NOMO-1 treated with DMSO at 0.1 percent for 48 hours (cell line): ENCODE measurements around the gene GOSR1.
"Not testable (repeated sequence)": the region's sequence is repeated elsewhere in the genome, so short reads cannot be mapped to it uniquely, and the experiment has no call there.

ENCODE experiments used
- DNase-seq: peaks from one replicate; lab custom pipeline; 2025; ENCODE audit not compliant: unreplicated experiment; lab: John Stamatoyannopoulos, UW

Gene GOSR1

DNA sequence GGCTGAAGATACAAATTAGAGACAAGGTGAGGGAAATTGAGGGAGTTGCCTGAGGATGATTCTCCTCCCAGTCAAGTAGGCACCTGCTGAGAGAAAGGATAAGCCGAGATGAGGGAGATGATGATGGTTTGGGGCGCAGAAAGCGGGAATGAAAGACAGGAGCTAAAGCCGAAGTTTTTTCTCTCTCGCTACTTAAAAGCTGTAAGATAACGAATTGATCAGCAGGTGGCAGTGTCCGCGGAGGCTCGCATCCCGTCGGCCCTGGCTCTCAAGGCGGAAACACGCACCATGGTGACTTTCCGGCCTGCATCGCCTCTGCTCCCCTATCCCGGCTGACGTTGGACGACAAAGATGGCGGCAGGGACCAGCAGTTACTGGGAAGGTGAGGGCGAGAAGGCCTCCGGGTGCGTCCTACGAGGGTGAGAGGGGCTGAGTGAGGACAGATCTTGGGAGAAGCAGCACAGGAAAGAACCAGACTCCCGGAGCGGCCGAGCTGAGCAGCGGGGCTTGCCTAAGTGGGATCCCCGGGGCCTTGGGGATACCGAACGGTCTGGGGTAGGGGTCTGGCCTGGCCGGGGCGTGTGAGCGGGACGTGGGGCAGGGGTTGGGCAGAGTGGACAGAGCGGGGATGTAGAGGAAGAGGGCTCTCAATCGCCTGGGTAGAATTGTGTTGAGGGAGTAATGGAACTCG is at the start of gene GOSR1:
TSS of gene GOSR1 (plus strand) at position 326 of the 691 bp plus-strand sequence. CDS start at position 352, 26 bp downstream.
- peak; percentile 94 for DNase-seq

DNA sequence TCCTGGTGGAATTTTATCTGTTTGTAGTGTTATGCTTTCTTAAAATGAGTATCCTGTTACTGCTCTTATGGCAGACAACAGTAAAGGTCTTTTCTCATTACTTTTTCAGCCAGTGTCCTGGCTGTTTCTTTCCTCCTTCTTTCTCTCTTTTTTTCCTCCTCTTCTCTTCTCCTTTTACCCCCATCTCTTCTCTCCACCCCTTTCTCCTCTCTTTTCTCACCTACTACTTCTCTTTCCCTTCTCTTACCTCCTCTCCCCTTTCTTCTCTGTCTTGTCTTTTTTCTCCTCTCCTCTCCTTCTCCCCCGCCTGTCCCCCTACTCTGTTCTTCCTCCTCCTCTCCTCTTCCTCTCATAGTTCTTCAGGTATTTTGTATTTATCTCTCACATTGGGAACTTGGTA is 49.6 kb upstream of the GOSR1 start:
- no peak for DNase-seq

DNA sequence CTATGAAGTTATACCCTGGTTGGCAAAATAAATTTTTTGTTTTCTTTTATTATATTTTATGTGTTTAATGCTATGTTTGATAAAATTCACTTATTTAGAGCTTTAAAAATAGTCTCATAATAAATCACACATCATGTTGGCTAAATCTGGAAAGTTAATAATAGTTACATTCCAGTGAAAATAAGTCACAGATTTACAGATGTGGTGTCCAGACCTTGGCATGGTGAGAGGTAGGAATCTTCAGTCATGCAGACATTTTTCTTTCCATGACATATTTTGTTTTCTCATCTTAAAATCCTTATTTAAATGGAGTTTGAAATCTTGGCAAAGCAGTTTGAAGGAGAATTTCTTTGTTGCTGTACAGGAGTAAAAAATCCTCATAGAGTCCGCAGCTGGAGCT is 48.1 kb upstream of the GOSR1 start:
- no peak for DNase-seq

DNA sequence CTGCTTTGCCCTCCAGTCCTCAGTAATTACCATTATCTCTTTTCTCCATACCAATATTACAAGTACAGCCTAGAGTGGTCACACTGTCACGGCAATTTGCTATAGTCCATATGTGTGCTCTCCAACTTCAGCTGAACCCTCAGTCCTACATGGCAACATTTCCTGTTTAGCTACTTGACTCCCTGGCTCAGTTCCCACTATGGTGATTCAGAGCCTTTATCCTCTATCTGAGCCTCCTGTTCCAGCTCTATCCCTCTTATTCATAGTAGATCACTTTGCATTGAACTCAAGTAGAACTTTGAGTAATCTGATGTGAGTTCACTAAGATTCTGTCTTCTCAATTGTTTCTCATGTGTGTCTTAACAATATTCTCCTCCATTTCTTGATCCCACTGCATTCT is 43.7 kb upstream of the GOSR1 start:
- no peak for DNase-seq

DNA sequence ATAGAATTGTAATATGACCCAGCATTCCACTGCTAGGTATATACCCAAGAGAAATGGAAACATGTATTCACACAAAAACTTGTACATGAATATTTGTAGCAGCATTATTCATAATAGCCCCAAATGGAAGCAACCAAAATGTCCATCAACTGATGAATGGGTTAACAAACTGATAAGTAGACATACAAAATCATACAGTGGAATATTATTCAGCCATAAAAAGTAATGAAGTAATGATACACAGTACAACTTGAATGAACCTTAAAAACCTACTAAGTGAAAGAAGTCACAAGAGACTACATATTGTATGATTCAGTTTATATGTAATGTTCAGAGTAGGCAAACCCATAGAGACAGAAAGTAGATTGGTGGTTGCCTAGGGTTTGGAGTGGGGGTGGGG is 40.5 kb upstream of the GOSR1 start:
- DNase-seq: no peak

DNA sequence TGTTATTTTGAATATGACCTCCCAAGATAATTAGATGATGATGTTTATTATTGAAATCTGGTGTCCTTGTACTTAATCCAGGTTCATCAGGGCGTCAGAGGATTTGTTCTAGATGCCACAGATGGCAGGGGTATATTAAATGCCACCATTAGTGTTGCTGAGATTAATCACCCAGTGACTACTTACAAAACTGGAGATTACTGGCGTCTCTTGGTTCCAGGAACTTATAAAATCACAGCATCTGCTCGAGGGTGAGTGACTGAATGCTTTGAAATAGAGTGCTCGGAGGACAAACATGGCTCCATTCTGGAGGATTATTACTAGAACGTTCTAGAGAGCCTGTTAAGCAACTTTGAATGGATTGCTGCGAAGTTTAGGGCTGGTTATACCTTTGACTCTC is 33.5 kb upstream of the GOSR1 start:
- no peak for DNase-seq

DNA sequence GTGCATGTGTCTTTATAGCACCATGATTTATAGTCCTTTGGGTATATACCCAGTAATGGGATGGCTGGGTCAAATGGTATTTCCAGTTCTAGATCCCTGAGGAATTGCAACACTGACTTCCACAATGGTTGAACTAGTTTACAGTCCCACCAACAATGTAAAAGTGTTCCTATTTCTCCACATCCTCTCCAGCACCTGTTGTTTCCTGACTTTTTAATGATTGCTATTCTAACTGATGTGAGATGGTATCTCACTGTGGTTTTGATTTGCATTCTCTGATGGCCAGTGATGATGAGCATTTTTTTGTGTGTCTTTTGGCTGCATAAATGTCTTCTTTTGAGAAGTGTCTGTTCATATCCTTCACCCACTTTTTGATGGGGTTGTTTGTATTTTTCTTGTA is 30.6 kb upstream of the GOSR1 start:
- DNase-seq: not testable (repeated sequence)

DNA sequence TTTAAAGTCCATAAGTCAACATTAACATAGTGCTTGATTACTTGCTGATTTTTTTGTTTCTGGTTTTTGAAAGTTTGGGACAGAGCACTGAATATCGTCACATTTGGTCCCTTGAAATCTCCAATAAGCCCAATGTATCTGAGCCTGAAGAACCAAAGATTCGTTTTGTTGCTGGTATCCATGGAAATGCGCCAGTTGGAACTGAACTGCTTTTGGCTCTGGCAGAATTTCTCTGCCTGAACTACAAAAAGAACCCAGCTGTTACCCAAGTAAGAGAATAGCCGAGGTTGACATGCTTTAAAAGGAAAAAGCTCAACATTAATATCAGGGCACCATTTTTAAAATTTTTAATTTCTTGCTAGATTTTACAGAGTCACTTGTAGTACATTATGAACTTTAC is 27.7 kb upstream of the GOSR1 start:
- no peak for DNase-seq

DNA sequence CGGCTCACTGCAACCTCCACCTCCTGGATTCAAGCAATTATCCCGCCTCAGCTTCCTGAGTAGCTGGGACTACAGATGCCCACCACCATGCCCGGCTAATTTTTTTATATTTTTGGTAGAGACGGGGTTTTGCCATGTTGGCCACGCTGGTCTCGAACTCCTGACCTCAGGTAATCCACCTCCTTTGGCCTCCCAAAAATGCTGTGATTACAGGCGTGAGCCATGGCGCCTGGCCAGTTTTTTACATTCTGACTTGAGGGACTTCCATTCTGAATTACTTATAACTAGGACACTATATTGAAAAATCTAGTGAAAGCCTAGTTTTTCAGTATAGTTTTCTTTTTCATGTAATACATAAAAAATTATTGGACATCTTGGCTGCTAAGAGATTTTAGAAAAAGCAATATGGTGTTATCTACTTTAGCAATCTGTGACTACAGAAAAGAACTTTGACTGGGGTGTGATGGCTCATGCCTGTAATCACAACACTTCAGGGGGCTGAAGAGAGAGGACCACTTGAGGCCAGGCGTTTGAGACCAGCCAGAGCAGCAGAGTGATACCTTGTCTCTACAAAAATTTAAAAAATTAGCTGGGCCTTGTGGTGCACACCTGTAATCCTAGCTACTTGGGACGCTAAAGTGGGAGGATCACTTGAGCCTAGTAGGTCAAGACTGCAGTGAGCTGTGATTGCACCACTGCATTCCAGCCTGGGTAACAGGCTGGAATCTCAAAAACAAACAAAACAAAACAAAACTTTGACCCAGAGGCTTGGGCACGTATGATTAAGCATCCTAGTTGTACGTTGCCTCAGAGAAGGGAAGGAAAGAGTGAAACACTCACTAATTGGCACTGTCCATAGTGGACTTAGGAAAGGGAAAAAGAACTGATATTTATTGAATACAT is 26.8 kb upstream of the GOSR1 start:
- DNase-seq: no peak

DNA sequence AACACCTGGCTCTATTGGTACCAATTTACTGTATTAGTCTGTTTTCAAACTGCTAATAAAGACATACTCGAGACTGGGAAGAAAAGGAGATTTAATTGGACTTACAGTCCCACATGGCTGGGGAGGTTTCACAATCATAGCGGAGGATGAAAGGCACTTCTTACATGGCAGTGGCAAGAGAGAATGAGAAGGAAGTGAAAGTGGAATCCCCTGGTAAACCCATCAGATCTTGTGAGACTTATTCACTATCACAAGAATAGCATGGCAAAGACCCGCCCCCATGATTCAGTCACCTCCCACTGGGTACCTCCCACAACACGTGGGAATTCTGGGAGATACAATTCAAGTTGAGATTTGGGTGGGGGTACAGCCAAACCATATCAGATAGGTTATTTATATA is 22.6 kb upstream of the GOSR1 start:
- peak; percentile 51 for DNase-seq

DNA sequence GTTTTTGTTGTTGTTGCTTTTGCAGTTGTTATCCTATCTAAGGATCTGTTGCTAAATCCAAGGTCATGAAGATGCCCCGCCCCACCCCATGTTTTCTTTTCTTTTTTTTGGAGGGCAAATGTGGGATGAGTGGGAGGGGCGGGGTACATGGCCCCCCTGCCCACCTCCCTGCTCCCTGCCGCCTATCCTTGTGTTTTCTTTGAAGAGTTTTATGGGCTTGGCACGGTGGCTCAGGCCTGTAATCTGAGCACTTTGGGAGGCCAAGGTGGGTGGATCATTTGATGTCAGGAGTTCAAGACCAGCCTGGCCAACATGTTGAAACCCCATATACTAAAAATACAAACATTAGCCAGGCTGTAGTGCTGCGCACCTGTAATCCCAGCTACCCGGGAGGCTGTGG is 18.8 kb upstream of the GOSR1 start:
- DNase-seq: no peak

DNA sequence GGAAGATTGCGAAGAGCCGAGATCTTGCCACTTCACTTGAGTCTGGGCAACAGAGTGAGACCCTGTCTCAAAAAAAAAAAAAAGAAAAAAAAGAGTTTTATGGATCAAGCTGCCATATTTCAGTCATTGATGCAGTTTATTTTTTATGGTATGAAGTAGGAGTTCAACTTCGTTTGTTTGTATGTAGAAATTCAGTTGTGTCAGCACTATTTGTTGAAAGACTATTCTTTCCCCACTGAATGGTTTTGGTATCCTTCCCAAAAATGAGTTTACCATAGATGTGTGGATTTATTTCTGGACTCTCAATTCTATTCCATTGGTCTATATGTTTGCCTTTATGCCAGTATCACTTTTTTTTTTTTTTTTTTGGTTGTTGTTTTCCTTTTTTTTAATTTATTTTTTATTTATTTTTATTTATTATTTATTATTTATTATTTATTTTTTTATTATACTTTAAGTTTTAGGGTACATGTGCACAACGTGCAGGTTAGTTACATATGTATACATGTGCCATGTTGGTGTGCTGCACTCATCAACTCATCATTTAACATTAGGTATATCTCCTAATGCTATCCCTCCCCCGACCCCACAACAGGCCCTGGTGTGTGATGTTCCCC is 18.3 kb upstream of the GOSR1 start:
- not testable (repeated sequence) for DNase-seq

DNA sequence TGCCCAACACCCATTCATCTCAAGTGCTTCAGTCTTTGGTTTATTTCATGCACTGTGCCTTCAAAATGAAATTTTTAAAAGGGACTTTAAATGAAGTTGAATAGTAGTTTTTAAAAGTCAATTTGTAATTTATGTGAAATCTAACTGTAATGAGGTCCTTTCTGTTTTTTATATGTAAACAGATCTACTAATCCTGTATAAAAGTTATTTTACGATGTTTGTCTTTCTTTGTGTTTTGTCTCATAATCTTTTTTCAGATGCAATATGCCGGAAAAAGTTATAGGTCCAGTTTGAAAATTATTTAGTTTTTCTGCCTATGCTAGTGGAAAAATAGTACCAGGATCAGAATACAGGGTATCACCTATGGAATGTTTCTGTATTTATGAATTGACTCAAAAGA is 8.7 kb upstream of the GOSR1 start:
- no peak for DNase-seq

DNA sequence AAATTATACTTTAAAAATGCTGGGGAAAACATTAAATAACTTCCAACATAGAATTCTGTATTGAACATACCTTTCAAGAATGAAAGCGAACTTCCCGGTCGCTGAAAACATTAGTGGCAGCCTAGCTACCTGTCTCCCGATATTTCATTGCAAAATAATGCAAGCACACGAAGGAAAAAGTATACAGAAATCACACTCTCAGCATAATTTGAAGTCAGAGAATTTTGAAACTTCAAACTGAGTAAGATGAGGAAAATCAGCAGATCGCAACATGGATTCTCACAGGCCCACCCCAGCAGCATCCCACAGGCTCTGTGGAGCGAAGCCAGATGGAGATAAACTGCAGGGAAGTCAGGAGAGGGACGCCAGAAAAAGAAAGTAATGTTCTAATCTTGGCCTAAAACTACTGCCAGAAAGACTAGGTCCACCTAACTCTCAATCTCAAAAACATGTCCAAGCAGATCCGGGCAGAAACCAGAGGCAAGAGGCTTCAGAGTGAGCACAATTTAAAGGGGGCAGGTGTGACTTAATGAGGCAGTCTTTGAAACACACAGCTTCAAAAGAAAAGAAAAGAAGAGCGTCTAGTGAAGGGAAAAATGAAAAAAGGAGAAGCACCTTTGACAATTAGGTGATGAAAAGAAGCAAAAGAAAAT is 4.8 kb upstream of the GOSR1 start:
- no peak for DNase-seq

DNA sequence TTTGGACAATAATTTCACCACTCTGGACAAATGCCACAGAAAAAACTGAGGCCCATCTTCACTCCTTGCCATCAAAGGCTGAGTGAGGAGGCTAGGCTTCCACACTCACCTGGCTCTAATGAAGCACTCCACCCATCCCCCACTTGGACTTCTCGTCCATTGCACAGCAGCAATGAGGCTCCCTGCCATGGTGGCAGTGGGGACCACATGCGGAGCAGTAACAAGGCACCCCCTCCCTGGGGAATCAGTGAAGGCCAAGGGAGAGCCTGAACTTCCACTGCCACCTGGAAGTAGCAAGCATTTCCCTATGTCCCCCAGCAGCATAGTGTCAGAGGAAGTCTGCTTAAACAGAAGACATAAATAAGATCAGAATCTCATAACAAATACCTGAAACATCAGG is 2.0 kb upstream of the GOSR1 start:
- no peak for DNase-seq

DNA sequence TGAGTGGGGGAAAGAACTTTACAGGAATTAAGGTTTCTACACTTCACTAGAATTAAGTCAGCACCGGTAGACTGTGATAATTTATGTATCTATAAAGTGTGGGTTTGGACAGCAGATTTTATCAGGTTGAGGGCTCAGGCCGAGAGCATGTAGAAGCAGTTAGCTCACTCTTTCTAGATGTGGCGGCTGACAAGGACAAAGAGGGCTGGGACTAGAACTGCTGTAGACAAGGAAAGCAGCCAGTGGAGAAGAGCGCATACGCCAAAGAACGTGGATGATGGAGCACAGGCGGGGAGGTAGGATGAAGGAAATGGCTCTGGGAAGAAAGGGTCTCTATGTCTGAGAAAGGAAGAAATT is 504 bp upstream of the GOSR1 start:
- DNase-seq: no peak

DNA sequence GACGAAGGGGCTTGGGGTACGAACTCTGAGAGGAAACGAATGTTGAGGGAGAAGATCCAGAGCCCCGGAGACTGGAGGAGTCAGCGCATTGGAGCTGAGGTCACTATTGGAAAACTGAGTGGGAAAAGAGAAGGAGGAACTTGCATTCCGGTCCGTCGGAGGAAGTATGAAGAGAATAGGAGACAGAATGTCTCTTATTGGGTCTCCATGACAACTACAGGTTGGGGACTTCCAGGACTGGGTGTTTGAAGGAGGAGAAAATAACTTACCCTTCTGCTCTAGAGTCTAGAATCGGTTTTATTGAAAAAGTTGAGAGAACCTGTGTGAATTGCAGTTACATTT is 537 bp downstream of the GOSR1 start:
- DNase-seq: no peak

DNA sequence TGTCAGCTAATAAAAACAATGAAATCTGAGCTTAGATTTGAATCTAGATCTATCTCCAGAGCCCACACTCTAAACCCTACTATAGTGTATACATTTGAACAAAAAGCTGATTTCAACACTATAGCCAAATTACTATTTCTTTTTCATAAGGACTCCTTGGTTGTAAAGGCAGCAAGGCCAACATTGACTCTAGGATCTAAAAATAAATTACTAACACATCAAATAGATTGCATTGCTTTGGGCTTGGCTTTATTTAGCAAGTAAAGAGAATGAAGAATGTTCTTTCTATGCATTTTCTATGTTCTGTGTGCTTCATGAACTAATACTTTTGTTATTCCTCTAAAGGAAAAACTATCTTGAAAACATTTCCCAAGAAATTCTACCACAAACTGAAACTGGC is 5.3 kb downstream of the GOSR1 start:
- no peak for DNase-seq

DNA sequence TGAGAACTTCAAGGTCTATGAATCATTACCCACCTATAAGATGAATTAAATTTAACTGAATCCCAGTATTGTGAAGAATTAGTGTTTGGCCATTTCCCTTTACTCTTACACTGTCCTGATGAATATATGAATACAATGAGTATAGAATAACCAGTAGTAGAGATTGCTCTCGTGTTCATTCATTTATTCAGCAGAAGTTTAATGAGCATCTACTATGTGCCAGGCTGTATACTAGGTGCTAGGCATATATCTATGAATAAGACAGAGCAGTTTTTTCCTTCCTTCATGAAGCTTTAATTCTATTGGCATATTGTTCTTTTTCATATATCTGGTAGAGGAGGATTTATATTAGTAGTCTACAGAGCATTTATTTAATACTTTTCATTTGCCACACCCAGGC is 6.0 kb downstream of the GOSR1 start:
- no peak for DNase-seq

DNA sequence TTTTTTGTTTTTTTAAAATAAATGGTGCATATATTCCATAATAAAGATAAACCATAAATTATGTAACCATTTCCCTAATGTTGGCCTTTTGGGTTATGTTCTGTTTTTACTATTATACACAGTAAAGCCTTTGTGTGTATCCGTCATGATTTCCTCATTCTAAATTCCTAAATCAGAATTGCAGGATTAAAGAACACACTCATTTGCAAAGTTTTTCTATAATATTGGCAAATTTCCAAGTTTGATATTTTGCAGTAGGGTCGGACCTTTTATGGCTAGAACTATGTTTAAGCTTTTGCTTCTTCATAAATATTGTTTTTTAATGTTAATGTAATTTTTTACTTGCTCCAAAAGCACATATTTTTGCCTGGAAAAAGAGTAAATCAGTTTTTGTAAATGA is 16.6 kb downstream of the GOSR1 start:
- DNase-seq: no peak

DNA sequence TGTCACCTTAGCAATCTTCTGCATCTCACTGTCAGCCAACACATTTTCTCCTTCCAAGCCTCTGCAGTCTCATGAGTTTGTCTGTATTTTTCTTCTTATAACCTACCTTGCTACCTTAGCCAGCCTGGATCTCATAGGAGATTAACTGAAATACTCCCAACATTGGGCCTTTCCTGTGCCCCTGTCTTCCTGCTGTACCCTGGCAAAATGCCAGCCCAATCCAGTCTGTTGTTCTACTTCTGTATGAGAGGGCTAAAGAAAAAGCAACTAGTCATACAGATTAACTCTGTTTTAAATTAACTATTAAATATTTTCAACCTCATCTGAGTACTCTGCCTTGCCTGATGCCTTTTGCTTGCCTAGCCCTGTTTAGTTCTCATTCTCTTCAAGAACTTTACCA is 18.4 kb downstream of the GOSR1 start:
- no peak for DNase-seq

DNA sequence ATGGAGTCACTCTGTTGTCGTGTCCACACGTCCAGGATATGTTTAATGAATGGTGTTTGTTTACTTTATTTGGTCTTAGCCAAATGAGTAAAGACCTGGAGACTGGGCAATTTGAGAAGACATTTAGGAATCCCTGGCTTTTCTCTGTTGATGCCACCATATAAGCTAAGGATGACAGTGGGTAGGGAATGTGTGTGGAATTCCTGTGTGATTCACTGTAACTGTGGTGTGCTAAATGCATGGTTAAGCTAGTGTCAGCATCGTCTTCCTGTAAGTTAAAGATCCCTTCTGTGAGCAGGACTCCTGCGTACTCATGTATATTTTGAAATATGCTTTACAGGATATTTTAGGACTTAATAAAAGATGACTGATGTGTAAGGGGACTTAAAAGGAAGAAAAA is 26.4 kb downstream of the GOSR1 start:
- DNase-seq: no peak
